GM12872 (cell line): ENCODE measurements around the gene TXNDC17.

Experiments used
- TF ChIP-seq, protein P1 (sequence below): IDR thresholded peaks from 3 replicates; pipeline ENCODE4 v1.5.1; 2011; ENCODE audit warnings: low read depth, mild to moderate bottlenecking, low read length, moderate library complexity; ENCODE audit not compliant: insufficient read depth

The TXNDC17 gene

DNA sequence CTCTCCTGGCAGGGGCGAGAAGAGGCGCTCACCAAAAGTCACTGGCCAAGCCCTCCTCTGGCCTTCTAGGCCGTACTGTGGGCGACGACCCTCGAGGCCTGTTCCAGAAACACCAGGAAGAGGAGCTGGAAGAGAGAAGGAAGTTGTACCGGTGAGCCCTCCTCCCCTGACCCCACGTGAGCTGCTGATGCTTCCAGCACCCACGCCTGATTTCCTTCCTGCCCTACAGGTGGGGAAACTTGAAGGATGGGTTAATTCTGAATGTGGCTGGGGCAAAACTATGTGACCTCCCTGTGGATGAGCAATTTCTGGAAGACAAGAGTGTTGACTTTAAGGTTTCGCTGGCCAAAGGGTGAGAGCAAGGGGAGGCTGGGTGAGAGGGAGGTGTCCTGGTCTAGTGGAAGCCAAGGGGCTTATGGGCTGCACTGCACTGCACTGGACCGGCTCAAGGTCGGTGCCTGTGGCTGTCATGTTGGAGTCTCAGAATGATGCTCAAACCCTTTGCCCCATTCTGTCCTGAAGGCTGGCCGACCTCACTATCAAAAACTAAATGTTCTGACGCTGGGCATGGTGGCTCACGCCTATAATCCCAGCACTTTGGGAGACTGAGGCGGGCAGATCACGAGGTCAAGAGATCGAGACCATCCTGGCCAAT is 16.9 kb downstream of the TXNDC17 start:
- TF ChIP-seq, protein P1, sequence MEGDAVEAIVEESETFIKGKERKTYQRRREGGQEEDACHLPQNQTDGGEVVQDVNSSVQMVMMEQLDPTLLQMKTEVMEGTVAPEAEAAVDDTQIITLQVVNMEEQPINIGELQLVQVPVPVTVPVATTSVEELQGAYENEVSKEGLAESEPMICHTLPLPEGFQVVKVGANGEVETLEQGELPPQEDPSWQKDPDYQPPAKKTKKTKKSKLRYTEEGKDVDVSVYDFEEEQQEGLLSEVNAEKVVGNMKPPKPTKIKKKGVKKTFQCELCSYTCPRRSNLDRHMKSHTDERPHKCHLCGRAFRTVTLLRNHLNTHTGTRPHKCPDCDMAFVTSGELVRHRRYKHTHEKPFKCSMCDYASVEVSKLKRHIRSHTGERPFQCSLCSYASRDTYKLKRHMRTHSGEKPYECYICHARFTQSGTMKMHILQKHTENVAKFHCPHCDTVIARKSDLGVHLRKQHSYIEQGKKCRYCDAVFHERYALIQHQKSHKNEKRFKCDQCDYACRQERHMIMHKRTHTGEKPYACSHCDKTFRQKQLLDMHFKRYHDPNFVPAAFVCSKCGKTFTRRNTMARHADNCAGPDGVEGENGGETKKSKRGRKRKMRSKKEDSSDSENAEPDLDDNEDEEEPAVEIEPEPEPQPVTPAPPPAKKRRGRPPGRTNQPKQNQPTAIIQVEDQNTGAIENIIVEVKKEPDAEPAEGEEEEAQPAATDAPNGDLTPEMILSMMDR = no peak

DNA sequence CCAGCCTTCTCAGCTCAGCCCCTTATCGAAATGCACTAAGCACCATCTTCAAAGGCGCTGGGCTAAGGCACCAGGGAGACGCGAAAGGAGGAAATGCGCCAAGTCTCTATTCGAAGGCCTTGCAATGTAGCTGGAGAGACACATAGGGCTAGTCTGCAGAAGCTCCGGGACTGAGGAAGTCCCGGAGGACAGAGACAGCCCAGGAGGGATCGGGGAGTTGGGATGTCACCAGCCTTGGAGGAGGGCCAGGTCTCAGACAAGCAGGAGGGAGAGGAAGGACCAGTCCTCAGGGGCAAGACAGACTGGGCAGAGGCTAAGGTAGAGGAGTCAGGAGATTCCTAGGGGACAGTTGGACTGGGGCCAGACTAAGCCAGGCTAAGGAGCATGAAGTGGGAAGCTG is 19.2 kb downstream of the TXNDC17 start:
- TF ChIP-seq, protein P1 = no peak

DNA sequence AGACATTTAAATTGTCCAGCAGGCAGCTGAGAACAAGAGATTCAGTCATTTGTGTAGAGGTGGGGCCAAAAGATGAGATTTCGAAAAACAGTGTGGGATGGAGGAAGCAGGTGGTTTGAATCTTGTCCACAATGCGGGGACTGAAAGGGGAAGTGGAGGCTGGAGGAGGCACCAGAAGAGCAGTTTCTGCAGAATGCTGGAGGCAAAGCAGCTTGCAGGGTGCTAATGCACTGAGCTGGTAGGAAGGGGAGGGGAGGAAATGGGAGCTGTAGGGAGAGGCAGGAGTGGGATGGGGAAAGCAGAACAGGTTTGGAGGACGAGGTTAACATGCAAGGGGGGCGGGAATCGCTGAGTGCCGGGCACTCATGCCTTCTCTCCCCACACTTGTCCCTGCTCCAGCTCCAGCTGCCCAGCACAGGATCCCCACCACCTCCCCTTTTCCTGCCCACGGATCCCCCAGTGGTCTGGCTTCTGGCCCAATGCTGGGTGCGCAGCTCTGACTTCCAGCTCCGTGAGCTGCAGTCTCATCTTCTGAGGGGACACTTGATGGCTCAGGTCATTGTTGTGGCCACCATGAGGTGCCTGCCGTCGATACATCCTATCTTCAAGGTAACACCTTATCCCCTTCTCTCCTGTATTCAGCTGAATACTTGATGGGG is 20.1 kb downstream of the TXNDC17 start:
- TF ChIP-seq, protein P1 = no peak

DNA sequence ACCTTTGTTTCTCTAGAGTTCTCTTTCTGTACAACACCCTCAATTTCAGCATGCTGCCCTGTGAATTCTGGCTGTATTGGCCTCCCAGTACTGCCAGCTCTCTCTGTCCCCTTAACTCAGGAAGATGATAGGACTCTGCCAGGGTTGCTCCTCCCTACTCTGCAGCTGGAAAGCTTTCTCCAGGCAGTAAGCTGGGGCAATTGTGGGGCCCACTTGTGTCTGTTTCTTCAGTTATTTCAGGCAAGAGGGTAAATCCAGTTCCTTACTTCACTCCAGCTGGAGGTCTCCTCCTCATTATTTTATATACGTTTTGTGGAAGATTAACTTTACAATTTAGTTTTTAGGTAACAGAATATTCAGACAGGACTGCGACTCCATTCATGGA is 20.6 kb downstream of the TXNDC17 start:
- TF ChIP-seq, protein P1 = no peak

- TF ChIP-seq, protein P1 = peak; percentile 91
Measured at GRCh38 chr17:6666077-6666521, 25.2 kb downstream of the TXNDC17 start.

DNA sequence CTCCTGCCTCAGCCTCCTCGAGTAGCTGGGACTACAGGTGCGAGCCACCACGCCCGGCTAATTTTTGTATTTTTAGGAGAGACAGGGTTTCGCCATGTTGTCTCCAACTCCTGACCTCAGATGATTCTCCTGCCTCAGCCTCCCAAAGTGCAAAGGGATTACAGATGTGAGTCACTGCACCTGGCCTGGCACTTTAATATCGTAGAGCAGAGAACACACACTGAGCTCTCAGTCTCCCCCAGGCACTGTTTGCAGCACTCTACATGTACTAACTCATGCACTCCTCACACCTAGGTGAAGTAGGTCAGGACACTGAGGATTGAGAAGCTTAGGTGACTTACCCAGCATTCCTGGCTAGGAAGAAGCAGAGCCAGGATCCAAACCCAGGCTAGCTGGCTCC is 25.7 kb downstream of the TXNDC17 start:
- TF ChIP-seq, protein P1 = no peak

- TF ChIP-seq, protein P1 = no peak
Measured at GRCh38 chr17:6667516-6667915, 26.7 kb downstream of the TXNDC17 start.
